IMR-90 (cell line): ENCODE results near the gene IL10. TPM values are rescaled to one million over a fixed set of nuclear protein-coding genes. Genes with fewer than 3 reads are reported as not detected.

Source experiments
- ATAC-seq: fragments of 200-7000 bp; cut with Tn5 transposase; 2 replicates; pipeline ENCODE4 v1.9.1; 2020; ENCODE audit warnings: low read depth, mild to moderate bottlenecking, moderate library complexity
- BruUV-seq: library from RNA; stranded (reverse); fragments of 400-500 nt; replicated peaks from 2 replicates; lab custom pipeline; 2021; lab: Mats Ljungman, UMichigan
- CTCF ChIA-PET: fragments of 300-600 bp; formaldehyde crosslinking; extraction: SDS; loops from one replicate; lab custom pipeline; 2021; ENCODE audit warnings: antibody characterized with exemption; lab: Yijun Ruan, JAX
- POLR2A ChIA-PET: fragments of 300-600 bp; sonication (Branson Sonifier 250); formaldehyde crosslinking; loops from one replicate; lab custom pipeline; 2022; ENCODE audit warnings: antibody characterized with exemption; ENCODE audit not compliant: unreplicated experiment; lab: Charles Lee
- DNase-seq: peaks from one replicate; pipeline ENCODE4 v3.0.0; 2013
- H2AFZ ChIP-seq: replicated peaks from 2 replicates; pipeline ENCODE3; 2013; ENCODE audit warnings: low read length, mild to moderate bottlenecking; ENCODE audit not compliant: poor library complexity
- H2AK5ac ChIP-seq: 2 replicates; pipeline ENCODE4 v1.6.1; 2013; ENCODE audit warnings: low read depth, low read length, inconsistent platforms
- H2AK9ac ChIP-seq: replicated peaks from 2 replicates; pipeline ENCODE3; 2013; ENCODE audit warnings: mild to moderate bottlenecking, low read depth, low read length, moderate library complexity; ENCODE audit not compliant: poor library complexity
- H2BK120ac ChIP-seq: 2 replicates; pipeline ENCODE4 v1.6.1; 2013; ENCODE audit warnings: low read depth, low read length, inconsistent platforms
- H2BK15ac ChIP-seq: 3 replicates; pipeline ENCODE4 v1.6.1; 2013; ENCODE audit warnings: low read depth, low read length, inconsistent platforms
- H2BK20ac ChIP-seq: 2 replicates; pipeline ENCODE4 v1.6.1; 2013; ENCODE audit warnings: low read depth, mild to moderate bottlenecking, inconsistent platforms, low read length, moderate library complexity
- H2BK5ac ChIP-seq: 2 replicates; pipeline ENCODE4 v1.6.1; 2013; ENCODE audit warnings: mild to moderate bottlenecking, low read depth, low read length, inconsistent platforms; ENCODE audit not compliant: poor library complexity, severe bottlenecking
- H3K14ac ChIP-seq: replicated peaks from 2 replicates; pipeline ENCODE4 v1.6.1; 2013; ENCODE audit warnings: low read depth, low read length, inconsistent platforms
- H3K18ac ChIP-seq: 2 replicates; pipeline ENCODE4 v1.6.1; 2013; ENCODE audit warnings: low read depth, low read length, control low read depth
- H3K23ac ChIP-seq: 2 replicates; pipeline ENCODE4 v1.6.1; 2013; ENCODE audit warnings: low read depth, low read length, inconsistent platforms
- H3K27ac ChIP-seq: 2 replicates; pipeline ENCODE4 v1.5.1; 2013; ENCODE audit warnings: mild to moderate bottlenecking, control low read depth, low read length; ENCODE audit not compliant: insufficient read depth
- H3K27me3 ChIP-seq: 2 replicates; pipeline ENCODE4 v1.6.1; 2013; ENCODE audit warnings: low read length; ENCODE audit not compliant: control insufficient read depth, insufficient read depth
- H3K36me3 ChIP-seq: 2 replicates; pipeline ENCODE4 v1.6.1; 2013; ENCODE audit warnings: low read length, mixed read lengths; ENCODE audit not compliant: control insufficient read depth, insufficient read depth
- H3K4ac ChIP-seq: 2 replicates; pipeline ENCODE4 v1.6.1; 2013; ENCODE audit warnings: low read depth, low read length, inconsistent platforms
- H3K4me1 ChIP-seq: 2 replicates; pipeline ENCODE4 v1.6.1; 2013; ENCODE audit warnings: low read length, mixed read lengths; ENCODE audit not compliant: control insufficient read depth, insufficient read depth
- H3K4me2 ChIP-seq: 2 replicates; pipeline ENCODE4 v1.6.1; 2013; ENCODE audit warnings: low read depth, mild to moderate bottlenecking, control low read depth, low read length, moderate library complexity
- H3K4me3 ChIP-seq: 2 replicates; pipeline ENCODE4 v1.5.1; 2013; ENCODE audit warnings: low read depth, mild to moderate bottlenecking, control low read depth, low read length, moderate library complexity; ENCODE audit not compliant: insufficient read depth
- H3K56ac ChIP-seq: 2 replicates; pipeline ENCODE4 v1.6.1; 2013; ENCODE audit warnings: low read length, inconsistent platforms; ENCODE audit not compliant: insufficient read depth; ENCODE audit errors: extremely low read depth
- H3K79me1 ChIP-seq, 2 experiments: 2 replicates each; pipeline ENCODE4 v1.6.1; 2013; ENCODE audit warnings: low read length in 2 of 2, inconsistent platforms in 1 of 2, low read depth in 1 of 2
- H3K9ac ChIP-seq: 2 replicates; pipeline ENCODE4 v1.6.1; 2013; ENCODE audit warnings: low read depth, low read length, control low read depth
- H3K9me1 ChIP-seq: 2 replicates; pipeline ENCODE4 v1.6.1; 2013; ENCODE audit warnings: low read length, inconsistent platforms; ENCODE audit not compliant: insufficient read depth
- H3K9me3 ChIP-seq: 2 replicates; pipeline ENCODE4 v1.6.1; 2013; ENCODE audit warnings: low read length; ENCODE audit not compliant: control insufficient read depth, insufficient read depth
- H4K20me1 ChIP-seq: 2 replicates; pipeline ENCODE4 v1.6.1; 2013; ENCODE audit warnings: low read length, inconsistent platforms; ENCODE audit not compliant: insufficient read depth
- H4K5ac ChIP-seq: 2 replicates; pipeline ENCODE4 v1.6.1; 2013; ENCODE audit warnings: mild to moderate bottlenecking, low read depth, low read length, control low read depth
- H4K8ac ChIP-seq, 2 experiments: 2 replicates each; pipeline ENCODE4 v1.6.1; 2013; ENCODE audit warnings: low read depth in 2 of 2, low read length in 2 of 2, control low read depth in 1 of 2, inconsistent platforms in 1 of 2
- H4K91ac ChIP-seq: 2 replicates; pipeline ENCODE4 v1.6.1; 2013; ENCODE audit warnings: low read depth, low read length, inconsistent platforms; ENCODE audit not compliant: insufficient read depth
- CHD1 ChIP-seq: IDR thresholded peaks from 2 replicates; pipeline ENCODE4 v1.6.1; 2012; ENCODE audit warnings: low read depth, low read length, improper control_type of control experiment
- MAZ ChIP-seq: IDR thresholded peaks from 2 replicates; pipeline ENCODE4 v1.6.1; 2012; ENCODE audit warnings: low read depth, mild to moderate bottlenecking, low read length, improper control_type of control experiment, moderate library complexity, borderline replicate concordance
- SMC3 ChIP-seq: fragments of 150-350 bp; IDR thresholded peaks from 2 replicates; pipeline ENCODE4 v1.6.1; 2016; ENCODE audit warnings: low read depth, mild to moderate bottlenecking, antibody characterized with exemption, low read length, moderate library complexity
- WGBS, 2 experiments: methylation state at CpG; one replicate each; pipeline versions ENCODE4 v1.1.5 to v1.1.7; 2013; ENCODE audit warnings: missing lambda C conversion rate in 2 of 2; ENCODE audit not compliant: insufficient read length in 1 of 2; ENCODE audit errors: extremely low coverage in 2 of 2; 5-methylcytosine and 5-hydroxymethylcytosine counted together
- dilution Hi-C: fragments of 300-500 bp; cut with HindIII; formaldehyde crosslinking; loops from one replicate; pipeline ENCODE4 v1.14.3; 2018; ENCODE audit warnings: low sequenced_read_pairs; ENCODE audit not compliant: unreplicated experiment
- in situ Hi-C: fragments of 300-500 bp; cut with MboI; formaldehyde crosslinking; loops from 3 replicates; pipeline ENCODE4 v1.14.3; 2019; ENCODE audit warnings: low sequenced_read_pairs, inconsistent platforms, mixed read lengths
- intact Hi-C: fragments of 100-400 bp; cut with micrococcal nuclease; formaldehyde crosslinking; loops from 2 replicates; pipeline ENCODE4 v1.10.0; 2022
- polyA plus RNA-seq, 3 experiments: library from polyadenylated mRNA; depleted of rRNA; stranded (reverse); fragments of >200 nt; gene quantifications; 2 replicates each; pipeline ENCODE4 v1.2.3, GENCODE V29; 2012; ENCODE audit warnings: low replicate concordance in 1 of 3
- total RNA-seq: library from RNA; depleted of rRNA; stranded (reverse); fragments of >200 nt; gene quantifications from 2 replicates; pipeline ENCODE4 v1.2.3, GENCODE V29; 2012

The IL10 gene
- total and polyA plus RNA-seq, 2 of the 4 experiments (the other 2 are of a cell fraction) = not detected

DNA sequence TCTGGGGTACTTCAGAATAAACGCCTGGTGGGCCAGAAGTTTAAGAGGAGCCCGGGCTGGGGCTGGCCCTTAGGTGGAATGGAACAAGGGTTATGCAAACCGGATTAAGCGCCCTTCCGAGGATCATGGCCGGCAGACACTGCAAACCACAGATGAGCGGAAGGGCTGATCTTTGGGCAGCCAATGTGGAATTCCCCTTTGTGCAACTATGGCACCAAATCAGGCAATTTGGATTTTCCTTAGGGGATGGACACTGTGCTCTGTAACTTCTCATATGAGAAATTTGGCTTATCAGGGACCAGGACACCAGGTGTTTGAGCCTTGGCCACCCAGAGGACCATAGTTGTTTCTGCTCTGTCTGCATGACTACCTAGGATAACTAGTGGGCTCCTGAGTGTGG is 5.7 kb upstream of the IL10 start:
- Histone ChIP-seq H3K27me3 (peaks cover 16% of the 10 kb centered on the region), H3K4me2 (no peak overlapping the region), H4K91ac (no peak overlapping the region), H3K4ac (no peak overlapping the region), H2BK120ac (no peak overlapping the region), H3K23ac (no peak overlapping the region), H3K9ac (no peak overlapping the region), H2BK15ac (no peak overlapping the region), H3K4me3 (no peak overlapping the region), H2AFZ (no peak overlapping the region), H2AK9ac (no peak overlapping the region), H3K4me1 (no peaks in the 10 kb centered on the region), H2BK20ac (no peak overlapping the region), H3K9me3 (no peaks in the 10 kb centered on the region), H3K14ac (no peak overlapping the region), H2BK5ac (no peak overlapping the region), H3K36me3 (no peaks in the 10 kb centered on the region), H3K18ac (no peak overlapping the region), H3K9me1 (peaks cover 2% of the 10 kb centered on the region; the same call in 1 of the 2 replicates), H3K56ac (no peak overlapping the region), H3K27ac (no peak overlapping the region), H4K5ac (no peak overlapping the region), H2AK5ac (no peak overlapping the region), H4K20me1 (no peaks in the 10 kb centered on the region), H3K79me1 (no peaks in the 10 kb centered on the region), H4K8ac (no peak overlapping the region)
- intact Hi-C loops (no loop called here), in situ Hi-C loops (no loop called here), dilution Hi-C loops (no loop called here)
- TF ChIP-seq SMC3 = no peak
- no peak for TF ChIP-seq MAZ
- no peak for TF ChIP-seq CHD1
- ChIA-PET CTCF (no interaction called here), POLR2A (no interaction called here)
- ATAC-seq = no peak
- no peak for DNase-seq
- BruUV-seq = no TSS peak
- 93% methylated on average over 3 of the region's 7 CpGs; no CpG with 5 or more reads in 1 of the 2 experiments for WGBS, 2 experiments
